ENCODE measurements around the gene OSMR.

The OSMR gene

DNA sequence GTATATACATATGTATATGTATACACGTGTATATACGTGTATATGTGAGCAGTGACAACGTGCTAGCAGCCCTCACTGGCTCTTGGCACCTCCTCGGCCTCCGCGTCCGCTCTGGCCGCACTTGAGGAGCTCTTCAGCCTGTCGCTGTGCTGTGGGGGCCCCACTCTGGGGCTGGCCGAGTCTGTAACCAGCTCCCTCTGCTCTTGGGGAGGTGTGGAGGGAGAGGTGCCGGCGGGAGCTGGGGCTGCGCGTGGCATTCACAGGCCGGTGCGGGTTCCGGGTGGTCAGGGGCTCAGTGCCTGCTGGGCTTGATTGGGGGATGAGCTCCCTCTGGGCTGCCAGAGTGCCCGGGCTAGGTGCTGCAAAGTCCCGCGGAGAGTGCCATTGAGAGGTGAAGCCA is 24.1 kb upstream of the OSMR start:
- no peak for TF ChIP-seq ZFX (IDR thresholded peaks at IDR 0.05; ENCODE audit: borderline replicate concordance)
- TF ChIP-seq, protein P1, sequence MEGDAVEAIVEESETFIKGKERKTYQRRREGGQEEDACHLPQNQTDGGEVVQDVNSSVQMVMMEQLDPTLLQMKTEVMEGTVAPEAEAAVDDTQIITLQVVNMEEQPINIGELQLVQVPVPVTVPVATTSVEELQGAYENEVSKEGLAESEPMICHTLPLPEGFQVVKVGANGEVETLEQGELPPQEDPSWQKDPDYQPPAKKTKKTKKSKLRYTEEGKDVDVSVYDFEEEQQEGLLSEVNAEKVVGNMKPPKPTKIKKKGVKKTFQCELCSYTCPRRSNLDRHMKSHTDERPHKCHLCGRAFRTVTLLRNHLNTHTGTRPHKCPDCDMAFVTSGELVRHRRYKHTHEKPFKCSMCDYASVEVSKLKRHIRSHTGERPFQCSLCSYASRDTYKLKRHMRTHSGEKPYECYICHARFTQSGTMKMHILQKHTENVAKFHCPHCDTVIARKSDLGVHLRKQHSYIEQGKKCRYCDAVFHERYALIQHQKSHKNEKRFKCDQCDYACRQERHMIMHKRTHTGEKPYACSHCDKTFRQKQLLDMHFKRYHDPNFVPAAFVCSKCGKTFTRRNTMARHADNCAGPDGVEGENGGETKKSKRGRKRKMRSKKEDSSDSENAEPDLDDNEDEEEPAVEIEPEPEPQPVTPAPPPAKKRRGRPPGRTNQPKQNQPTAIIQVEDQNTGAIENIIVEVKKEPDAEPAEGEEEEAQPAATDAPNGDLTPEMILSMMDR (IDR thresholded peaks at IDR 0.05) = no peak

DNA sequence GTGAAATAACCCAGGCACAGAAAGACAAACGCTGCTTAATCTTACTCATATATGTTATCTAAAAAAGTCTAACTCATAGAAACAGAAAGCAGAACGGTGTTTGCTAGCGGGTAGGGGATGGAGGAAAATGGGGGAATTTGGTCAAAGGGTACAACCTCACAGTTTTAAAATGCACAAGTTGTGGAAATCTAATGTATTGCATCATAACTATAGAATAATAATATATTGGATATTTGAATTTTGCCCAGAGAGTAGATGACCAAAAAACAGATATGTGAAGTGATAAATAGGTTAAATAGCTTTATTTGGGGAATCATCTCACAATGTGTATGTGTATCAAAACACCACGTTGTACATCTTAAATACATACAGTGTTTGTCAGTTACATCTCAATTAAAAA is 22.3 kb upstream of the OSMR start:
- H3K27ac ChIP-seq = no peak overlapping the region
- TF ChIP-seq, protein P1 (IDR thresholded peaks at IDR 0.05) = no peak
- no peak for TF ChIP-seq ZFX (IDR thresholded peaks at IDR 0.05; ENCODE audit: borderline replicate concordance)

More for the DNA sequence above, 24.1 kb upstream of the OSMR start:
- no peak overlapping the region for H3K27ac ChIP-seq

DNA sequence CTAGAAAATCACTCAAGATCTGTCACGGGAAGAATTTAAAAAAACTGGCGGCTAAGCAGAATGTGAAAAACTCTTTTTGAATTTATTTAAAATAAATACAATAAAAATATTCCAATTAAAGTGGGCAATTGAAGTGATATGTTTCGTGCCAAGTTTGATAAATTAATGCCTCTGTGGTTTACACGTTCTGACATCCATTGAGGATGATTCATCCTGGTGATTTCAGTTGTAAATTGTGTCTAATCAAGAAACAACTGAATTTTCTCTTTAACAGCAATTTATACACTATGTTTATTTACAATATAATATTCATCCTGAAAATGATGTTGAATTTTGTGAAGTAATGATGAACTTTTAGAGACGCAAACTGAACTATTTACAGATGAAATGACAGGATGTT is 21.0 kb upstream of the OSMR start:
- TF ChIP-seq, protein P1 (IDR thresholded peaks at IDR 0.05) = no peak
- TF ChIP-seq ZFX (IDR thresholded peaks at IDR 0.05; ENCODE audit: borderline replicate concordance) = no peak
- no peak overlapping the region for H3K27ac ChIP-seq

DNA sequence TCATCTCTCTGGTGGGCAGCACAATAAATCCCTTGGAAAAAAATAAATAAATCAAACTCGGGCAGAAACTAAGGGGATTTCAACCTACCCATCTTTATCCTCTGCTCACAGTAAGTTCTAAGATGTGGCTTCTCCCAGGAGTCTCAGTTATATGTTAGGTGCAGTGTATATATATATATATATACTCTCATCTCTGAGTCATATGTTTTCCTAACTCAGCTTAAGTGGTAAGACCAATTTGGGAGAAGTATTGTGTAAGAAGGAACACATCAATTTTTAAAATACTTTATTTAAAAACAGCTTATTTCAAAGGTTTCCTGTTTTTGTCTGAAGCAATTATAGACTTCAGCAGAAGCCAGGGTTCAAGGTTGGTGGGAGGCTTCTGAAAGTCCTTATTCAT is 20.3 kb upstream of the OSMR start:
- TF ChIP-seq, protein P1 (IDR thresholded peaks at IDR 0.05) = no peak
- no peak for TF ChIP-seq ZFX (IDR thresholded peaks at IDR 0.05; ENCODE audit: borderline replicate concordance)
- no peak overlapping the region for H3K27ac ChIP-seq

DNA sequence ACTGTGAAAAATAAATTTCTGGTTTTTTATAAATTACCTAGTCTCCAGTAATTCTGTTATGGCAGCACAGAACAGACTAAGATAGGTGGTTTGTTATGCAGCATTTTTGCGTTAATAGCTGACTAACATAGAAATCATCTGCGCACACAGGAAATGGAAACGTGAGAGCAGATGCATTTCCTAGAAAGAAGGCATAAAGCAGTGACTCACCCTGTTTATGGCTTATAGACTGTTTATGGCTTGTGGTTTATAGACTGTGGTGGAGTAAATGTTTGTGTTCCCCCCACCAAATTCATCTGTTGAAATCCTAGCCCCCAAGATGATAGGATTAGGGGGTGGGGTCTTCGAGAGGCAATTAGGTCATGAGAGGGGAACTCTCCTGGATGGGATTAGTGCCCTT is 18.3 kb upstream of the OSMR start:
- TF ChIP-seq ZFX (IDR thresholded peaks at IDR 0.05; ENCODE audit: borderline replicate concordance) = no peak
- TF ChIP-seq, protein P1 (IDR thresholded peaks at IDR 0.05) = no peak
- no peak overlapping the region for H3K27ac ChIP-seq

DNA sequence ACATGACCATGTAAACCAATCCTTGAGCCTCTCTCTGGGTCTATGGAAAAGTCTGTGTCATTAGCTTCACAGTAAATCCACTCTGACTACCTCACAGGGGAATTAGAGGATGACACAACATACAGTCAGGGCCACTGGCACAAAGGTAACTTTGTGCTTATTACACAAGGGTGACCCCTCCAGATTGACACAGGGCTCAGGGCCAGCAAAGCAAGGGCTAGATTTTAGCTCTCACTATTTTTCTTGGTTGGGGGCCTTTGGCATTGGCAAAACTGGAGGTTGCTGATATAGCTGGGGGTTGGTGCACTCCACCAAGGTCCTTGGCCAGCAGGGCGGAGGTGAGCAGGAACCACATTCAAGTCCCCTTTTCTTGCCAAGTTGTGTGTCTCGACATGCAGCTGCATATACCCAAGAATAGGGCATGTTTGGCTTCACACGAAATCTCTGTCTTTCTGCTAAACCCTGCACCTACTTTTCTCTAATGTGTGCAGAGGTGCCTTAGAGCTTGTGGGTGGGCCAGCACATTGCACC is 15.2 kb upstream of the OSMR start:
- no peak overlapping the region for H3K27ac ChIP-seq
- TF ChIP-seq, protein P1 (IDR thresholded peaks at IDR 0.05) = no peak
- no peak for TF ChIP-seq ZFX (IDR thresholded peaks at IDR 0.05; ENCODE audit: borderline replicate concordance)

DNA sequence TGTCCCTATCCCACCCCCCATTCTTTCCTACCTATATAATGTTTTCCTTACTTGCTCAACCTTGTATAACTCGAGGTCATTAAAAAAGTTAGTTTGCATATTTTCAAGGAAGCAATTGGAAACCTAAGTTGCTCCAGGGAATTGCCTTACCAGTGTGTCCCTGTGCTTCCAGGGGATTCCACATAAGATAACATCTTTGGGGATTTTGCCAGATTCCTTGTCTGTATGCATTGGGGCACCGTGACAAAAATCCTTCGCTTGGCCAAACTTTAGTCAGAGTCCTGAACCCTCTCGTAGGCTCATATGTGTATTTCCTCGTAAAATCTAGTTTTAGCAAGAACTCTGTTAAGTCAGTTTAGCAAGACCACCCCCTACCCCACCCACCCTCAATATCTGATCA is 14.7 kb upstream of the OSMR start:
- H3K27ac ChIP-seq = no peak overlapping the region
- TF ChIP-seq ZFX (IDR thresholded peaks at IDR 0.05; ENCODE audit: borderline replicate concordance) = no peak
- TF ChIP-seq, protein P1 (IDR thresholded peaks at IDR 0.05) = no peak
